Measurements from ENCODE around the gene EML4.

The EML4 gene

GRCh38 chr2:42361728-42362283 lies 192.7 kb downstream of the EML4 start:
- H3K4me3 ChIP-seq (ENCODE audit: low read depth, low read length): peak overlapping the region; percentile 48
- no peak for TF ChIP-seq CTCF (IDR thresholded peaks at IDR 0.05; ENCODE audit: control insufficient read depth, extremely low read depth, insufficient read depth)
- no peak for DNase-seq (ENCODE audit: low read depth)

GRCh38 chr2:42363413-42363812 lies 194.3 kb downstream of the EML4 start:
- DNase-seq (ENCODE audit: low read depth): no peak
- TF ChIP-seq CTCF (IDR thresholded peaks at IDR 0.05; ENCODE audit: control insufficient read depth, extremely low read depth, insufficient read depth): no peak
- H3K4me3 ChIP-seq (ENCODE audit: low read depth, low read length): no peak overlapping the region

GRCh38 chr2:42364658-42365057 lies 195.5 kb downstream of the EML4 start:
- H3K4me3 ChIP-seq (ENCODE audit: low read depth, low read length): no peak overlapping the region
- no peak for DNase-seq (ENCODE audit: low read depth)
- no peak for TF ChIP-seq CTCF (IDR thresholded peaks at IDR 0.05; ENCODE audit: control insufficient read depth, extremely low read depth, insufficient read depth)

- no peak overlapping the region for H3K4me3 ChIP-seq (ENCODE audit: low read depth, low read length)
- no peak for TF ChIP-seq CTCF (IDR thresholded peaks at IDR 0.05; ENCODE audit: control insufficient read depth, extremely low read depth, insufficient read depth)
- DNase-seq (ENCODE audit: low read depth): no peak
Observed at GRCh38 chr2:42366411-42366810, 197.3 kb downstream of the EML4 start.

GRCh38 chr2:42367835-42368234 lies 198.7 kb downstream of the EML4 start:
- no peak overlapping the region for H3K4me3 ChIP-seq (ENCODE audit: low read depth, low read length)
- TF ChIP-seq CTCF (IDR thresholded peaks at IDR 0.05; ENCODE audit: control insufficient read depth, extremely low read depth, insufficient read depth): no peak
- no peak for DNase-seq (ENCODE audit: low read depth)

- DNase-seq (ENCODE audit: low read depth): peak; percentile 80
- TF ChIP-seq CTCF (IDR thresholded peaks at IDR 0.05; ENCODE audit: control insufficient read depth, extremely low read depth, insufficient read depth): no peak
- H3K4me3 ChIP-seq (ENCODE audit: low read depth, low read length): peak overlapping the region; percentile 23
Observed at GRCh38 chr2:42368817-42369531, 199.8 kb downstream of the EML4 start.
